Occipital lobe (tissue), 2 donors: ENCODE results near the gene ATP6V0B. TPM values are rescaled to one million over a fixed set of nuclear protein-coding genes. Genes with fewer than 3 reads are reported as not detected.

Experiments
- DNase-seq: peaks from one replicate; lab custom pipeline; 2025; lab: John Stamatoyannopoulos, UW
- total RNA-seq: library from RNA; depleted of rRNA; stranded (reverse); fragments of >200 nt; gene quantifications from one replicate; pipeline ENCODE4 v1.2.3, GENCODE V29; 2014

The ATP6V0B gene
- total RNA-seq, 1 donor from 2014 or later: 183 TPM

- no peak for DNase-seq
Observed at GRCh38 chr1:44002165-44002564, 27.4 kb downstream of the ATP6V0B start.

DNA sequence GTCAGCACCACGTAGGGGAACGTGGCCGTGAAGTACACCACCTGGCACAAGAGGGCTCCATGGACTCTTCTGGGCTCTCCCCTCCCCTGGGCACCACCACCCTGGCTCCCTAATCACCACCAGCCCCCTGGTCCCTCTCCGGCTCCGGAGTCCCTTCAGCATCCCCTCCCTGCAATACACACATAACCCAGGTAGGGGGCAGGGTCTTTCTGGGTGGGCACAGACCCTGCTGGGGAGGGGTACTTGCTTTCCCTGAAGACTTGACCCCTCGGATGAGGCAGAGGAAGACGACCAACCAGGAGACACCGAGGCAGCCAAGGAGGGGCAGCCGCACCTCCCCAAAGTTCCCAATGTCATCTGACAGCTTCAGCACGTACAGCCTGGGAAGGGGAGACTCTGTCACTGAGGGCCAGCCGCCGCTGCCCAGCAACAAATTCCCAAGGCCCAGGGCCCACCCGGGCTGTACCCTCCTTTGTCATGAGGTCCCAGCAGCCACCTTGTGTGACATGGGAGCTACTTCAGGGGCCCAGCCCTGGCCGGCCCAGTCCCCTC lies 27.9 kb downstream of the ATP6V0B start:
- no peak for DNase-seq

GRCh38 chr1:44008259-44008658 lies 33.5 kb downstream of the ATP6V0B start:
- DNase-seq: no peak

DNA sequence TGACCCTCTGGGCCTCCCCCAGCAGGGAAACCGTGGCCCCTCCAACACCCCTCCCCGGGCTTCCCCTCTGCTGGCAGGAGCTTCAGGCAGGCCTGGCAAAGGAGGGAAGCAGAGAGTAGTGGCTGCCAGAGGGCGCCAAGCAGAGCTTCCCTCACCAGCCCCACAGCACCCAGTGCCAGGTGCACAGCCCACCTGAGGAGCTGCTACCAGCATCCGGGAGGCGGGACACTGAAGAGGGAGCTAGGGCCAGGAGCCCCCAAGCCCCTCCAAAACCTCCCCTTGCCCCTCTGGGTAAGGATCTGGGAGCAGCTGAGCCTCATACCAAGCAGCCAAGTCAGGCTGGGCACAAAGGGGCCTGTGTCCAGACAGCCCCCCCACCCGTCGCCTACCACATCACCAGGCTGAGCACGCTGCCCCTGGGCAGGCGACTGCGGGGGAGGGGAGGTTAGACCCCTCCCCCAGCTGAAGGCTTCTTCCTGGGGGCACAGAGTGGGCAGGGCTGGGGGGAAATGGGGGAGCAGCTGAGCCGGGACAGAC lies 36.2 kb downstream of the ATP6V0B start:
- peak; percentile 69 for DNase-seq

- no peak for DNase-seq
Observed at GRCh38 chr1:44012404-44012803, 37.6 kb downstream of the ATP6V0B start.

DNA sequence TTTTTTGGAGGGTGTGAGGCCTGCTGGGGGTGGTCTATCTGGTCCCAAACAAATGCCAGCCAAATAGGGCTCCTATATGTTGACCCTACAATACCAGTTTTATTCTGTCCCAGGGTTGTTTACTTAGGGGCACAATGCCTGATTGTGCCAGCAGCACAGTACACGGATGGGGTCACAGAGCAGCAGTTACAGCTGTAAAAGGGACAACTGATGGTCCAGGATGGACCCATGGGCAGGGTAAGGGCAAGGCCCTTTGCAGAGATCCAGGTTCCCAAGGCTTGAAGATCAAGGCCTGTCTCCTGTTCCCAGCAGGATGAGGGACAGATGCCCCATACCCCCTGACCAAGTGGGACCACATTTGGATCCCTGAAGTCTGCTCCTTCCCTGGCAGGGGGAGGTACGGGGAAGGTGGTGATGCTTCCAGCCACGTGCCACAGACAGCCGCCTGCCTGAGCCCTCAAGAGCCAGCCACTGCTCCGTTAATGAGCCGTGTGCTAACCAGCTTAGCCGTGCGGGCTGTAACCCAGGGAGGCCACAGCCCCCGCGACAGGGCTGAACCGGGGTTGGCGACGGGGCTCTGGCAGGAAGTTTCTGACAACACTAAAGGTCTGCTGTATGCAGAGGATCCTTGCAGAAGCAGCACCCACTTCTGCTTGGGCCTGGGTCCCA lies 38.3 kb downstream of the ATP6V0B start:
- no peak for DNase-seq

GRCh38 chr1:44013949-44014348 lies 39.2 kb downstream of the ATP6V0B start:
- DNase-seq: no peak

DNA sequence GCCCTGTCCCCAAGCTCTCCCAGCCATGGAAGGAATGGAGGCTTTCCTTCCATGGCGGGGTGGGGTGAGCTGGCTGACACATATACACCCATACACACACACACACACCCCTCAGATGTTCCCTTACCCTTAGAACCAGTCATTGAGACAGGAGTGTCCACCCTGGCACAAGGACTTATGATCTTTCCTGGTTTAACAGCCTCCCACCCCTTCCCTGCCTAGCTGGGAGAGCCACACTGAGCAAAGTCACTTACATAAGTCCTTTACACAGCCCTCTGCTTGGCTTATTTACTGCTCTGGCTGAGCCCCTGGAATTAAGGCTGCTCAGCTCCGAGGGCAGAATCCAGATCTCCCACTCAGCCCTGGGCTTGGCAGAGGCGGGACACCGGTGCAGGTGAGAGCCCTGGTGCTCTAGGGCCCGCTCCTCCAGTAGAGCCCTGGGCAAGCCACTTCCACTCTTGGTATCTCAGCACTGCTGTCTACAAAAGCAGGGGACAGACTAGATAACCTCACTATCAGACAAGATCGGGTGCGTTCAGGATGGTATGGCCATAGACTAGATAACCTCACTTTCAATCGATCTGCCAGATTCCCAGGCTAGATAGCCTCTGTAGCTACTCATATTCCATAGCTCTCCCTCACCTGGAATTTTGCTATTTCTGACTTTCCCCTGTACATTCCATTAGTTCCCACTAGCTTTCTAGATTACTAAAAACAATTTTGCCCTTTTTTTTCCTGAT lies 39.8 kb downstream of the ATP6V0B start:
- DNase-seq: no peak

DNA sequence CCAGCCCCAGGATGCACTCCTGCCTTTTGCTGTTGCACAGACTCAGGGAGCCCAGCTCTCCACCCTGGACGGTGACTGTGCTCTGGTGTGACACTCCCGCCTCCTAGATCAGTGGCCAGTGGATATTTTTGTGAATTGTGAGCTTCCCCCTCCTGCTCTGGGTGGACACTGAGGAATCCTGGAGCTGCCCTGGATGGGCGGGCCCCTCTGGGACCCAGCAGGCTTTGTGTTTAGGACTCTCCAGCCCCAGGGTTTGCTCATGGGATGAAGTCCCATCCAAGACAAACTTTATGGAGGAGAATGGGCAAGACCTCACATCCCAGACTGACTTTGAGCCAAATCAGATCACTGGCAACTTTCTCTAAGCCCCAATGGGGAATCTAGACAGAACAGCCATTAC lies 40.4 kb downstream of the ATP6V0B start:
- no peak for DNase-seq

GRCh38 chr1:44016041-44016889 lies 41.5 kb downstream of the ATP6V0B start:
- no peak for DNase-seq

GRCh38 chr1:44016890-44017400 lies 42.2 kb downstream of the ATP6V0B start:
- DNase-seq: no peak

DNA sequence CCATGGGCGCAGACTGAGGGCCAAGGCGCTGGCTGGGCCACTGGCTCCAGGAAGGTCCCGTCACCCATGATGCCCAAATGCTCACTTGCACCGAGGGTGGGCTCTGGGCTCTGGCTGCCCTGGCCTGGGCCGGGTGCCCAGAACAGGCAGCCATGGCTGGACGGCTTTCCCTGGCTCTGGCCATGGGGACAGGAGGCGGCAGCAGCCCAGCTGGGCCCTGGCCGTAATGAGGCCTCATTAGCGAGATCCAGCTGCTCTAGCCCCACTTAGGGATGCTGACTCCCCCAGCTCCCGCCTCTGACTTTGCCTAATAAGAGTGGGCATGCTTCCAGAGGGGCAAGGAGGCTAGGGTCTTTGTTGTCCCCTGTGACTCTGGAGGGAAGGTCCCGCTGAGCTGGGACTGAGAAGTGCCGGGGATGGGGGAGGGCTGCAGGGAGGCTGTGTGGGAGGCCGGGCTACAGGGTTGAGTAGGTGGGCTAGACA lies 44.7 kb downstream of the ATP6V0B start:
- DNase-seq: peak; percentile 20

- no peak for DNase-seq
Observed at GRCh38 chr1:44020464-44020863, 45.7 kb downstream of the ATP6V0B start.

DNA sequence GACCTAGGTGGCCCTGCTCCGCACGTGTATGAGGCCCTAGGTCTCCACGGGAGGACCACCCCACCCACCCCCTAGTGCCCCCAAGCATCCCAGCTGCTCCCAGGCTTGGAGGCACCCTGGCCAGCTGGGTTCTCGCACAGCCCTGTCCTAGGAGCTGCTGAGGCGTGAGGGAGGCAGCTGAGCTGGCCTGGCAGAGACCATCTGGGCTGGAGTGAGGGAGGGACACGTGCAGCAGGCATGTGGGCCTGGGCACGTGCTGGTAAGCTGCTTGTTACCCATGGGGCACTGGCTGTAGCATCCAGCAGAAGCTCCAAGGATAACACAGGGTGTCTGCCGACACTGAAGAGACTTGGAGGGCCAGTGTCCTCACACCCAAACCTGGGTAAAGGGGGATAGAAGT lies 46.4 kb downstream of the ATP6V0B start:
- DNase-seq: no peak

GRCh38 chr1:44021581-44022321 lies 47.0 kb downstream of the ATP6V0B start:
- DNase-seq: no peak

DNA sequence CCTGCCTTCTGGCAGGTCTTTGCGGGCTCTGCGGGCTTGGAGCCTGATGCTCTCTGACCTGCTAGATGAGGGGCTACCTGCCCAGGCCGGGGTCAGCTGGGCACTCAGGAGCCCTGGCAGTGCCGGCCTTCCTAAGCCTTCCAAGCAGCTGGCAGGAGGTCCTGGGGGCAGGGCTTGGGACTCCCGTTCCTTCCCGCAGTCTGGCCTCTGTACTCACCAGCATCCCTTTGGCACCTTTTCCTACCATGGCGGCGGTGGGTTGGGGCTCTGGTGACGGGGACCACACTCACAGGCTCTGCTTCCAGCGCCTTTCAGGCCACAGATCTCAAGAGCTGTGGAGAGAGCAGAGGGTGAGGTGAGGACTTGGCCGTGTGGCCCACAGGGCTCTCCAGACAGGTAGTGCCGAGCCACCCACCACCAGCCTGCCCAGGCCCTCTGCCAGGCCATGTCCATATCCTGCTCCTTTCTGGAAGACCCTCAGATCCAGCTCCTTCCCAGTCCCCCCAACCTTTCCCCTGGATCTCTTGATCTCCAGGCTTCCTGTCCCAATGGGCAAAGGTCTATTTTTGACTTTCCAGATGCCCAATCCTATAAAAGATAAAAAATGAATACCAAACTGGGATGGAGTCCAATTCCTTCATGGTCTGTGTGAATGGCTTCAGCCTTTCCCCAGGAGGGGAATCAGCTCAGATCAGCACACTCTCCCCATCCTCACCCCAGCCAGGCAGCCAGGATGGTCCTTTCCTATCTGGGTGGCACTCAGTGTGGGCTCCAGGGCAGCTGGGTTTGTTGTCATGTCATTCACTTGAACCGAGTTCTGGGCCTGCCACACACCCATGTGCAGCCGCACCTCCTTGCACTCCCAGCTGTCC lies 49.5 kb downstream of the ATP6V0B start:
- DNase-seq: no peak

- DNase-seq: no peak
Observed at GRCh38 chr1:44024903-44025525, 50.3 kb downstream of the ATP6V0B start.

DNA sequence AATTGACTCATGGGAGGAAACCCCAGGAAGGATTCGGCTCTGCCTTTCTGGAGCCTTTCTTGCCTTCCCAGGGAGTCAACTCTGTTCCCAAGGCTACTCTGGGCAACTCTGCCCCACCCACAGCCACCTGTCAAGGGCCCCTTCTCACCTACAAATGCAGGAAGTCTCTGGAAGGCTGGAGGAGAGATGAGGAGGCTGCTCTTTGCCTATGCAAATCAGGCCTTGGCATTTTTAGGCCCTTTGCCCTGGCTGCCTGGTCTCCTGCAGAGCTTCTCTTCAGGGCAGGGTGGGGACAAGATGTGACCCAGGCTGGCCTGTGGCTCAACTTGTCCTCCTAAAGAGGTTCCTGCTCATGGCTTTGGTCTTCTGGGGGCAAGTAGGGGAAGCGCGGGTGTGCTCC lies 51.1 kb downstream of the ATP6V0B start:
- DNase-seq: no peak

- DNase-seq: no peak
Observed at GRCh38 chr1:44027320-44027719, 52.6 kb downstream of the ATP6V0B start.
